MCF 10A (cell line): ENCODE data around the gene CAPN10. TPM values are rescaled to one million over a fixed set of nuclear protein-coding genes. Genes with fewer than 3 reads are reported as not detected.

ENCODE experiments used
- BruUV-seq: library from RNA; stranded (reverse); fragments of 400-500 nt; replicated peaks from 2 replicates; lab custom pipeline; 2021; lab: Mats Ljungman, UMichigan
- CTCF ChIA-PET: fragments of 300-600 bp; sonication (Branson Sonifier 250); formaldehyde crosslinking; extraction: SDS; loops from one replicate; lab custom pipeline; 2021; ENCODE audit warnings: antibody characterized with exemption, inconsistent platforms; lab: Yijun Ruan, JAX
- POLR2A ChIA-PET: fragments of 300-600, 350-650 bp; sonication (Branson Sonifier 250); formaldehyde crosslinking; extraction: SDS; loops from one replicate; lab custom pipeline; 2020; ENCODE audit warnings: antibody characterized with exemption, inconsistent platforms; lab: Yijun Ruan, JAX
- DNase-seq: peaks from one replicate; pipeline ENCODE4 v3.0.0-alpha.2; 2018; ENCODE audit not compliant: unreplicated experiment
- H3K27ac Mint-ChIP-seq: one replicate; pipeline ENCODE4 v1.8.0; 2022; ENCODE audit warnings: mild to moderate bottlenecking, low read depth, mixed read lengths; ENCODE audit not compliant: unreplicated experiment
- H3K27me3 Mint-ChIP-seq: one replicate; pipeline ENCODE4 v1.8.0; 2022; ENCODE audit warnings: mixed read lengths; ENCODE audit not compliant: insufficient read depth, unreplicated experiment
- H3K36me3 Mint-ChIP-seq: one replicate; pipeline ENCODE4 v1.8.0; 2022; ENCODE audit warnings: mild to moderate bottlenecking, moderate library complexity, mixed read lengths; ENCODE audit not compliant: insufficient read depth, unreplicated experiment
- H3K4me1 Mint-ChIP-seq: one replicate; pipeline ENCODE4 v1.8.0; 2022; ENCODE audit warnings: mixed read lengths; ENCODE audit not compliant: insufficient read depth, unreplicated experiment
- H3K4me3 Mint-ChIP-seq: one replicate; pipeline ENCODE4 v1.8.0; 2022; ENCODE audit warnings: mild to moderate bottlenecking, moderate library complexity, mixed read lengths; ENCODE audit not compliant: unreplicated experiment
- H3K9me3 Mint-ChIP-seq: one replicate; pipeline ENCODE4 v1.8.0; 2022; ENCODE audit warnings: mixed read lengths; ENCODE audit not compliant: unreplicated experiment
- intact Hi-C: fragments of 100-400 bp; cut with micrococcal nuclease; formaldehyde crosslinking; loops from 2 replicates; pipeline ENCODE4 v1.14.1; 2022
- total RNA-seq: library from RNA; stranded (reverse); gene quantifications from 2 replicates; pipeline ENCODE4 v1.2.3, GENCODE V29; 2022
- TF ChIP-seq, protein P1 (sequence below): fragments of 200-600 bp; IDR thresholded peaks from one replicate; pipeline ENCODE4 v1.8.0; 2022; ENCODE audit warnings: antibody characterized with exemption, mild to moderate bottlenecking; ENCODE audit not compliant: unreplicated experiment

The CAPN10 gene
- total RNA-seq, 1 experiment from 2014 or later, result 27.6 TPM

GRCh38 chr2:240648155-240648649 lies 61.7 kb downstream of the CAPN10 start:
- Mint-ChIP-seq H3K4me1 (no peaks in the 10 kb centered on the region), H3K27ac (no peak overlapping the region), H3K27me3 (peaks cover 95% of the 10 kb centered on the region), H3K36me3 (no peaks in the 10 kb centered on the region), H3K9me3 (no peaks in the 10 kb centered on the region), H3K4me3 (no peak overlapping the region)
- no peak for DNase-seq
- ChIA-PET CTCF (interaction anchor here (0.7 kb wide), 1 partner anchor 998 kb away, joined by 3 read pairs; no protein-coding TSS in a partner anchor), POLR2A (no interaction called here)
- intact Hi-C loops, result no loop called here
- BruUV-seq, result no TSS peak
- TF ChIP-seq, protein P1, sequence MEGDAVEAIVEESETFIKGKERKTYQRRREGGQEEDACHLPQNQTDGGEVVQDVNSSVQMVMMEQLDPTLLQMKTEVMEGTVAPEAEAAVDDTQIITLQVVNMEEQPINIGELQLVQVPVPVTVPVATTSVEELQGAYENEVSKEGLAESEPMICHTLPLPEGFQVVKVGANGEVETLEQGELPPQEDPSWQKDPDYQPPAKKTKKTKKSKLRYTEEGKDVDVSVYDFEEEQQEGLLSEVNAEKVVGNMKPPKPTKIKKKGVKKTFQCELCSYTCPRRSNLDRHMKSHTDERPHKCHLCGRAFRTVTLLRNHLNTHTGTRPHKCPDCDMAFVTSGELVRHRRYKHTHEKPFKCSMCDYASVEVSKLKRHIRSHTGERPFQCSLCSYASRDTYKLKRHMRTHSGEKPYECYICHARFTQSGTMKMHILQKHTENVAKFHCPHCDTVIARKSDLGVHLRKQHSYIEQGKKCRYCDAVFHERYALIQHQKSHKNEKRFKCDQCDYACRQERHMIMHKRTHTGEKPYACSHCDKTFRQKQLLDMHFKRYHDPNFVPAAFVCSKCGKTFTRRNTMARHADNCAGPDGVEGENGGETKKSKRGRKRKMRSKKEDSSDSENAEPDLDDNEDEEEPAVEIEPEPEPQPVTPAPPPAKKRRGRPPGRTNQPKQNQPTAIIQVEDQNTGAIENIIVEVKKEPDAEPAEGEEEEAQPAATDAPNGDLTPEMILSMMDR, result no peak

Other genes with a start within 250 kb of the CAPN10 start
- gene GPC1, start 151.1 kb upstream of the CAPN10 start, total RNA-seq, result 36.9 and 38.9 TPM in 2 replicates
- 19.5 and 22.2 TPM in 2 replicates for gene ANKMY1, start 28.7 kb upstream of the CAPN10 start, total RNA-seq
- 3.8 and 5.2 TPM in 2 replicates for gene DUSP28, start 26.4 kb upstream of the CAPN10 start, total RNA-seq
- gene RNPEPL1, start 18.2 kb upstream of the CAPN10 start, total RNA-seq, result 31.5 and 33.7 TPM in 2 replicates
- gene GPR35, start 38.7 kb downstream of the CAPN10 start, total RNA-seq, result 0.42 and 0.81 TPM in 2 replicates
- gene AQP12B, start 96.2 kb downstream of the CAPN10 start, total RNA-seq, result not detected in 2 replicates
- not detected in 2 replicates for gene AQP12A, start 105.1 kb downstream of the CAPN10 start, total RNA-seq
- gene KIF1A, start 233.5 kb downstream of the CAPN10 start, total RNA-seq, result not detected in 2 replicates